ENCODE results near the gene SETD9.

- TF ChIP-seq EZH2 (IDR thresholded peaks at IDR 0.05) (no peak), CTCF (IDR thresholded peaks at IDR 0.05) (no peak)
These were observed 37.7 kb downstream of the SETD9 start for GRCh38 chr5:56947052-56947451.
